ENCODE data around the gene COX6A2.

DNA sequence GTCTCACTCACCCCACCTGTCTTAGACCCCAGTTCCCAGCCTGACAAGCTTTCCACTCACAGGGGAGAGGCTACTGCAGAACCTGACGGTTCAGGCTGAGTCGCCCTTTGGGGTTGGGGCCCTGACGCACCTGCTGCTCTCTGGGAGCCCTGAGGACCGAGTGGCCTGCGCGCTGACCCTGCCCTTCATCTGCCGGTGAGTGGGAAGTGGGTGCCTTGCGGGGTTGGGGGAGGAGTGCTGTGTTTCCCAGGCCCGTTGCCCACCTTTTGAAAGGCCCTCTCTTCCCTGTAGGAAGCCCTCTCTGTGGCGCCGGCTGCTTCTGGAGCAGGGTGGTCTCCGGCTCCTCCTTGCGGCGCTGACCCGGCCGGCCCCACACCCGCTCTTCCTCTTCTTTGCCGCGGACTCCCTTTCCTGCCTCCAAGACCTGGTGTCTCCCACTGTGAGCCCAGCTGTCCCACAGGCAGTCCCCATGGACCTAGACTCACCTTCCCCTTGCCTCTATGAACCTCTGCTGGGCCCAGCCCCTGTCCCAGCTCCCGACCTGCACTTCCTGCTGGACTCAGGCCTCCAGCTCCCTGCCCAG lies 37.7 kb upstream of the COX6A2 start:
- TF ChIP-seq, protein P1, sequence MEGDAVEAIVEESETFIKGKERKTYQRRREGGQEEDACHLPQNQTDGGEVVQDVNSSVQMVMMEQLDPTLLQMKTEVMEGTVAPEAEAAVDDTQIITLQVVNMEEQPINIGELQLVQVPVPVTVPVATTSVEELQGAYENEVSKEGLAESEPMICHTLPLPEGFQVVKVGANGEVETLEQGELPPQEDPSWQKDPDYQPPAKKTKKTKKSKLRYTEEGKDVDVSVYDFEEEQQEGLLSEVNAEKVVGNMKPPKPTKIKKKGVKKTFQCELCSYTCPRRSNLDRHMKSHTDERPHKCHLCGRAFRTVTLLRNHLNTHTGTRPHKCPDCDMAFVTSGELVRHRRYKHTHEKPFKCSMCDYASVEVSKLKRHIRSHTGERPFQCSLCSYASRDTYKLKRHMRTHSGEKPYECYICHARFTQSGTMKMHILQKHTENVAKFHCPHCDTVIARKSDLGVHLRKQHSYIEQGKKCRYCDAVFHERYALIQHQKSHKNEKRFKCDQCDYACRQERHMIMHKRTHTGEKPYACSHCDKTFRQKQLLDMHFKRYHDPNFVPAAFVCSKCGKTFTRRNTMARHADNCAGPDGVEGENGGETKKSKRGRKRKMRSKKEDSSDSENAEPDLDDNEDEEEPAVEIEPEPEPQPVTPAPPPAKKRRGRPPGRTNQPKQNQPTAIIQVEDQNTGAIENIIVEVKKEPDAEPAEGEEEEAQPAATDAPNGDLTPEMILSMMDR (IDR thresholded peaks at IDR 0.05) = no peak
- TF ChIP-seq POLR2AphosphoS5 (IDR thresholded peaks at IDR 0.05) (no peak), POLR2A (IDR thresholded peaks at IDR 0.05) (no peak)

All from prostate gland (tissue), 2 donors.